PFSK-1 (cell line): Measurements from ENCODE around the gene DCAF8.

ENCODE experiments used
- SIN3A ChIP-seq: IDR thresholded peaks from 2 replicates; pipeline ENCODE4 v1.6.1; 2012; ENCODE audit warnings: mild to moderate bottlenecking, low read length, moderate library complexity, borderline replicate concordance; ENCODE audit not compliant: insufficient read depth
- TAF1 ChIP-seq: IDR thresholded peaks from 2 replicates; pipeline ENCODE4 v1.6.1; 2012; ENCODE audit warnings: low read length, control low read depth, borderline replicate concordance; ENCODE audit not compliant: insufficient read depth

DNA sequence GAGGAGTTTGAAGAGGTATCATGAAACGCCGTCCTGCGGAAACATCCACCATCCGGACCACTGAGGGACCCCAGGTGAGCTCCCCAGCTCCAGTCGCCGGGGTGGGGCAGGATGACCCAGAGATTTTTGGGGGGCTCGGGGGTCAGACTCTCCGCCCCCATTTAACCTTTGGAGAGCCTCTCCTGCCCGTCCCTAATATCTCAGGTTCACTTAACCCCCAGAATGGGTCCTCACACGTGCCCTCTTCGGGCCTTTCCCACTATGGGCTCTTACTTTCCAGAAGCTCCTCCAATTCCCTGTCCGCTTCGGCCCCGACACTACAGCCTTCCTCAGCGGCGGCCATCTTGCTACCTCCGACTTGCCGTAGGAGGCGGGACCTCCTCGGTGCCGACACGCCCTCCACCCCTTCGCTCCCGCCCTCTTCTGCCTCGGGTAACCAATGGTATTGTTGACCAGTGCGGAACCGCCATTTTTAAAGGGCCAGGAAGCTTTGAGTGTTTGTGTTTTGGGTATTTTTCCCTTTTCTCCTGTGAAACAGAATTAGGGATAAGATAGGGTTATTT is 22.5 kb upstream of the DCAF8 start, which contains the start of gene PEX19:
- TF ChIP-seq SIN3A, result peak; percentile 100
- TF ChIP-seq TAF1, result peak; percentile 91
